H1 (cell line): ENCODE measurements around the gene TPRG1L. TPM values are rescaled to one million over a fixed set of nuclear protein-coding genes. Genes with fewer than 3 reads are reported as not detected.

Experiments
- CTCF ChIA-PET: fragments of 300-600 bp; sonication (Branson Sonifier 250); formaldehyde crosslinking; loops from one replicate; lab custom pipeline; 2021; ENCODE audit not compliant: partially characterized antibody; lab: Charles Lee
- POLR2A ChIA-PET: fragments of 300-600 bp; sonication (Branson Sonifier 250); formaldehyde crosslinking; loops from one replicate; lab custom pipeline; 2021; ENCODE audit warnings: inconsistent platforms; ENCODE audit not compliant: partially characterized antibody; lab: Charles Lee
- DNase-seq, 2 experiments: peaks; one replicate each; pipeline versions ENCODE4 v3.0.0 to v3.0.0-alpha.2; 2010 to 2022; ENCODE audit warnings: low spot score in 2 of 2, low read depth in 1 of 2, mixed read lengths in 1 of 2
- FAIRE-seq: peaks from 2 replicates; lab custom pipeline; 2011; peaks lifted over from hg19 to GRCh38; lab: Jason Lieb, UNC
- H2AFZ ChIP-seq: 2 replicates; pipeline ENCODE4 v1.8.1; 2012; ENCODE audit warnings: low read length, inconsistent platforms
- H2AK5ac ChIP-seq: 2 replicates; pipeline ENCODE4 v1.6.1; 2013; ENCODE audit warnings: low read depth, low read length
- H2BK120ac ChIP-seq: replicated peaks from 2 replicates; pipeline ENCODE3; 2013; ENCODE audit warnings: low read depth, low read length, inconsistent platforms
- H2BK12ac ChIP-seq: 2 replicates; pipeline ENCODE4 v1.6.1; 2013; ENCODE audit warnings: low read depth, low read length
- H2BK15ac ChIP-seq: 2 replicates; pipeline ENCODE4 v1.6.1; 2013; ENCODE audit warnings: low read length
- H2BK20ac ChIP-seq: 2 replicates; pipeline ENCODE4 v1.6.1; 2013; ENCODE audit warnings: low read length
- H2BK5ac ChIP-seq: 2 replicates; pipeline ENCODE4 v1.6.1; 2013; ENCODE audit warnings: low read depth, low read length
- H3K14ac ChIP-seq: 2 replicates; pipeline ENCODE4 v1.6.1; 2013; ENCODE audit warnings: inconsistent platforms; ENCODE audit not compliant: insufficient read length
- H3K18ac ChIP-seq: 2 replicates; pipeline ENCODE4 v1.6.1; 2013; ENCODE audit warnings: low read length; ENCODE audit errors: extremely low read depth
- H3K23ac ChIP-seq: 2 replicates; pipeline ENCODE4 v1.6.1; 2013; ENCODE audit warnings: inconsistent platforms; ENCODE audit not compliant: insufficient read length
- H3K23me2 ChIP-seq: 2 replicates; pipeline ENCODE4 v1.6.1; 2013; ENCODE audit warnings: low read depth, low read length
- H3K27ac ChIP-seq: 2 replicates; pipeline ENCODE4 v1.6.1; 2011; ENCODE audit warnings: low read depth, low read length, inconsistent platforms
- H3K27me3 ChIP-seq, 4 experiments: replicated peaks in 1 of 4; 1 replicate in 1 of 4; 2 replicates in 3 of 4; pipeline versions ENCODE4 v1.6.1 to v1.8.1; 2011 to 2013; ENCODE audit warnings: low read length in 3 of 4, mild to moderate bottlenecking in 3 of 4, inconsistent platforms in 2 of 4, mixed read lengths in 2 of 4, moderate library complexity in 1 of 4; ENCODE audit not compliant: control insufficient read depth in 3 of 4, insufficient read depth in 3 of 4; ENCODE audit errors: extremely low read depth in 1 of 4
- H3K36me3 ChIP-seq, 4 experiments: 2 replicates each; pipeline versions ENCODE4 v1.6.1 to v1.8.1; 2011 to 2013; ENCODE audit warnings: mild to moderate bottlenecking in 4 of 4, low read length in 3 of 4, moderate library complexity in 2 of 4, control low read depth in 1 of 4, inconsistent platforms in 1 of 4; ENCODE audit not compliant: insufficient read depth in 4 of 4, control insufficient read depth in 2 of 4
- H3K4ac ChIP-seq: replicated peaks from 2 replicates; pipeline ENCODE3; 2013; ENCODE audit warnings: low read length, low read depth, mixed read lengths, inconsistent platforms; ENCODE audit not compliant: insufficient read length
- H3K4me1 ChIP-seq, 4 experiments: replicated peaks in 1 of 4; 1 replicate in 1 of 4; 2 replicates in 3 of 4; pipeline versions ENCODE4 v1.6.1 to v1.8.1; 2011 to 2013; ENCODE audit warnings: low read length in 3 of 4, inconsistent platforms in 2 of 4, mixed read lengths in 1 of 4; ENCODE audit not compliant: insufficient read depth in 4 of 4, control insufficient read depth in 3 of 4
- H3K4me2 ChIP-seq, 2 experiments: 2 replicates each; pipeline versions ENCODE4 v1.6.1 to v1.8.1; 2011 to 2013; ENCODE audit warnings: low read depth in 2 of 2, low read length in 2 of 2, control low read depth in 1 of 2, inconsistent platforms in 1 of 2, mild to moderate bottlenecking in 1 of 2; ENCODE audit not compliant: insufficient read depth in 1 of 2
- H3K4me3 ChIP-seq, 4 experiments: fragments of 200-600, 300-600 bp in 1 of 4; sonication (generic), shearing (Covaris generic), sonication (Bioruptor Twin) in 1 of 4; 2 replicates each; pipeline versions ENCODE4 v1.5.1 to v1.8.1; 2011 to 2016; ENCODE audit warnings: low read length in 4 of 4, low read depth in 3 of 4, control low read depth in 2 of 4, inconsistent platforms in 2 of 4, mild to moderate bottlenecking in 2 of 4, mixed read lengths in 1 of 4, moderate library complexity in 1 of 4; ENCODE audit not compliant: insufficient read depth in 2 of 4; ENCODE audit errors: extremely low read depth in 1 of 4
- H3K56ac ChIP-seq: replicated peaks from 2 replicates; pipeline ENCODE3; 2013; ENCODE audit warnings: low read depth, mild to moderate bottlenecking, mixed read lengths, low read length, inconsistent platforms; ENCODE audit not compliant: insufficient read length
- H3K79me1 ChIP-seq: 2 replicates; pipeline ENCODE4 v1.6.1; 2013; ENCODE audit warnings: low read depth, low read length, control low read depth
- H3K79me2 ChIP-seq, 2 experiments: 2 replicates each; pipeline versions ENCODE4 v1.6.1 to v1.8.1; 2012 to 2013; ENCODE audit warnings: low read length in 2 of 2, mild to moderate bottlenecking in 2 of 2, inconsistent platforms in 1 of 2; ENCODE audit not compliant: insufficient read depth in 2 of 2, control insufficient read depth in 1 of 2
- H3K9ac ChIP-seq, 4 experiments: replicated peaks in 1 of 4; 1 replicate in 1 of 4; 2 replicates in 3 of 4; pipeline versions ENCODE4 v1.6.1 to v1.8.1; 2011 to 2013; ENCODE audit warnings: low read depth in 3 of 4, low read length in 3 of 4, control low read depth in 2 of 4, mild to moderate bottlenecking in 2 of 4, moderate library complexity in 2 of 4, inconsistent platforms in 1 of 4; ENCODE audit errors: extremely low read depth in 1 of 4
- H3K9me3 ChIP-seq, 2 experiments: 2 replicates each; pipeline versions ENCODE4 v1.6.1 to v1.8.1; 2012 to 2013; ENCODE audit warnings: mild to moderate bottlenecking in 2 of 2, moderate library complexity in 2 of 2, control low read depth in 1 of 2, inconsistent platforms in 1 of 2, low read depth in 1 of 2, low read length in 1 of 2, mixed read lengths in 1 of 2; ENCODE audit not compliant: insufficient read depth in 2 of 2
- H4K20me1 ChIP-seq, 2 experiments: replicated peaks in 1 of 2; 2 replicates each; pipeline versions ENCODE3 to v1.8.1; 2011 to 2013; ENCODE audit warnings: inconsistent platforms in 2 of 2, low read length in 2 of 2, mild to moderate bottlenecking in 1 of 2; ENCODE audit not compliant: insufficient read depth in 2 of 2, control insufficient read depth in 1 of 2
- H4K5ac ChIP-seq: 2 replicates; pipeline ENCODE4 v1.6.1; 2013; ENCODE audit warnings: low read length, low read depth, mixed read lengths, inconsistent platforms; ENCODE audit not compliant: insufficient read length
- H4K8ac ChIP-seq: 2 replicates; pipeline ENCODE4 v1.8.0; 2013; ENCODE audit warnings: mild to moderate bottlenecking, moderate library complexity, low read length, inconsistent platforms; ENCODE audit not compliant: insufficient read depth; ENCODE audit errors: extremely low read depth
- H4K91ac ChIP-seq: replicated peaks from 2 replicates; pipeline ENCODE3; 2013; ENCODE audit warnings: low read length, mixed read lengths, inconsistent platforms; ENCODE audit not compliant: insufficient read length
- ATF2 ChIP-seq: IDR thresholded peaks from 2 replicates; pipeline ENCODE4 v1.6.1; 2012; ENCODE audit warnings: low read length, inconsistent platforms
- ATF3 ChIP-seq: IDR thresholded peaks from 2 replicates; pipeline ENCODE4 v1.6.1; 2011; ENCODE audit warnings: low read depth, mild to moderate bottlenecking, low read length; ENCODE audit not compliant: insufficient read depth
- BCL11A ChIP-seq, 2 experiments: IDR thresholded peaks; one replicate each; pipeline ENCODE4 v1.6.1; 2011; ENCODE audit warnings: low read depth in 2 of 2, low read length in 2 of 2, mild to moderate bottlenecking in 2 of 2
- CREB1 ChIP-seq: IDR thresholded peaks from 2 replicates; pipeline ENCODE4 v1.6.1; 2012; ENCODE audit warnings: inconsistent platforms
- GTF2F1 ChIP-seq: IDR thresholded peaks from 2 replicates; pipeline ENCODE4 v1.6.1; 2012; ENCODE audit warnings: low read depth, low read length, improper control_type of control experiment, borderline replicate concordance
- MAFK ChIP-seq: IDR thresholded peaks from 2 replicates; pipeline ENCODE4 v1.6.1; 2012; ENCODE audit warnings: low read depth, mild to moderate bottlenecking, improper control_type of control experiment, low read length
- PHF8 ChIP-seq: fragments of 200-600 bp; sonication (generic); conservative IDR thresholded peaks from 2 replicates; pipeline ENCODE4 v1.7.1; 2012; ENCODE audit warnings: low read depth, mild to moderate bottlenecking, inconsistent platforms, low read length, moderate library complexity
- POLR2AphosphoS5 ChIP-seq: IDR thresholded peaks from 2 replicates; pipeline ENCODE4 v1.6.1; 2011; ENCODE audit warnings: low read depth, low read length
- ZNF274 ChIP-seq: IDR thresholded peaks from 2 replicates; pipeline ENCODE4 v1.7.0; 2012; ENCODE audit warnings: low read length, borderline replicate concordance; ENCODE audit errors: extremely low read depth
- WGBS, 2 experiments: shearing (Covaris generic) in 1 of 2; methylation state at CpG; one replicate each; pipeline versions ENCODE4 v1.1.6 to v1.1.7; 2013 to 2015; ENCODE audit warnings: low lambda C conversion rate in 2 of 2, mixed read lengths in 2 of 2, inconsistent platforms in 1 of 2, low coverage in 1 of 2, missing lambda C conversion rate in 1 of 2; ENCODE audit not compliant: insufficient replicate concordance in 2 of 2, insufficient coverage in 1 of 2, insufficient read length in 1 of 2; ENCODE audit errors: extremely low coverage in 1 of 2, missing lambda C conversion rate in 1 of 2; 5-methylcytosine and 5-hydroxymethylcytosine counted together
- polyA plus RNA-seq, 7 experiments: library from polyadenylated mRNA; depleted of rRNA in 3 of 7; stranded (reverse) in 5 of 7; unstranded in 2 of 7; fragments of >200 nt in 5 of 7; fragments of 200-250 nt in 2 of 7; gene quantifications; 1 replicate in 5 of 7; 2 replicates in 1 of 7; 4 replicates in 1 of 7; pipeline versions ENCODE4 v1.2.1 to v1.2.3, GENCODE V29; 2011 to 2013; ENCODE audit warnings: missing spikeins in 2 of 7, mixed read lengths in 2 of 7
- total RNA-seq: library from RNA; stranded (reverse); fragmentation: NEBNext Ultra II Directional; extraction: Animal tissue kit (Norgen Biotek cat#: 25700); gene quantifications from 2 replicates; pipeline ENCODE4 v1.2.1, GENCODE V29; 2021

TPRG1L gene
- total and polyA plus RNA-seq, 2 of the 8 experiments (the other 6 are each of a cell fraction or from before 2014, with no cell fraction given): 21.7 to 22.3 TPM

DNA sequence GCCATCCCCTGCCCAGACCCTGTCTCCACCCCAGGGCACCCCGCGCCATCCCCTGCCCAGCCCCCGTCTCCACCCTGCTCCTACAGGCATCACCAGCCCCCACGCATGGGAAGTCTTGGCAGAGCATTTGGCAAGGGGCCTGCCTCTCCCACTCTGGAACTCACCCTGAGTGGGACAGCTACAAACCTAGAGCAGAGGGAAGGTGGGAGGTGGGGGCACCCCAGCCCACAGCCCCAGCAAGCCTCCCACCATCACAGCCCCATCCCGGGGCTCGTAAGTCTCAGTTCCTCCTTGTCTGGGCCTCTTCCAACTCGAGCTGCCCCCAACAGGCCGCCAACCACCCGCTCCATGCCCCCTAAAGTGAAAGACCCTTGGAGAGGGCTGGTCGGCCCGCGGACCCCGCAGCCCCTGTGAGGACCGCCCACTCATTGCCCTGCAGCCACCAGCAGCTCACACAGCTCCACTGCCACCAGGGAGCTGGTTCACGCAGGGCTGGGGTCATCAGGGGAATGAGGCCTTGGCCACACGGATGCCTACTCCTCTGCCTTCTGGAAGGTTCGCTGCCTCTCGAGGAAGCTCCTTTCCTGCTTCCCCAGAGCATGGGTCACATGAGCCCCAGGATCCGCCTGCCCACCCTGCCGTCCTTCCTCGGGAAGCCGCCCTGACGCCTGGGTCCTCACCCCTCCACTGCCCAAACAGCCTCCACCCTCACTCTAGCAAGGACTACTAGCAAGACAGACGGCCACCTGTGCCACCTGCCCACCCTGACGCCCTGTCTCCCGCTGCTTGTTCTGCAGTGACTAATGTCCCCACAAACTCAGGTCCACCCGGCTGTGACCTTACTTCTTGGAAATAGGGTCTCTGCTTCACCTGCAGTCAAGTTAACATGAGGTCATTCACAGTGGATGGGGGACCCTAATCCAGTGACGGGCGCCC is 27.9 kb upstream of the TPRG1L start:
- DNase-seq: no peak
- ChIA-PET POLR2A (interaction anchor here (1.2 to 2.0 kb wide), 2 partner anchors 11 to 13 kb away, joined by 4 to 8 read pairs; no protein-coding TSS in a partner anchor), CTCF (interaction anchor here (0.7 to 4.8 kb wide), 7 partner anchors 8 to 132 kb away, joined by 3 to 35 read pairs (median 5); no protein-coding TSS in a partner anchor)
- TF ChIP-seq GTF2F1 (no peak), ATF3 (no peak), PHF8 (no peak), ATF2 (no peak), ZNF274 (no peak), CREB1 (no peak), BCL11A (IDR thresholded peaks at IDR 0.05; ENCODE audit: low read depth in 2 of 2, low read length in 2 of 2) (no peak), POLR2AphosphoS5 (no peak), MAFK (no peak)

More for the DNA sequence above, 27.9 kb upstream of the TPRG1L start:
- H3K9ac ChIP-seq: no peak overlapping the region
- H4K8ac ChIP-seq: no peak overlapping the region; the same call in 1 of the 2 replicates
- 0 out of 2 replicates have a peak, but pooled peaks cover 2% of the 10 kb centered on the region for H3K79me1 ChIP-seq
- no peak overlapping the region for H3K18ac ChIP-seq
- H3K79me2 ChIP-seq: no peaks in the 10 kb centered on the region
- H4K91ac ChIP-seq: peak overlapping the region; percentile 62
- 86% methylated on average over 21 of the region's 29 CpGs; no CpG with 5 or more reads in 1 of the 2 experiments for whole genome bisulfite sequencing, 2 experiments
- no peak for FAIRE-seq
- no peak overlapping the region; the same call in 1 of the 2 replicates for H2AK5ac ChIP-seq
- H3K4me3 ChIP-seq: no peak overlapping the region
- 0 out of 2 replicates have a peak overlapping the region, but pooled peaks have one; percentile 12 for H2BK15ac ChIP-seq
- no peaks in the 10 kb centered on the region for H3K23me2 ChIP-seq
- H3K27me3 ChIP-seq: no peaks in the 10 kb centered on the region
- H2BK20ac ChIP-seq: no peak overlapping the region
- H3K4me2 ChIP-seq: no peak overlapping the region
- H4K20me1 ChIP-seq: no peaks in the 10 kb centered on the region
- H3K23ac ChIP-seq: no peak overlapping the region
- no peak overlapping the region for H3K14ac ChIP-seq
- no peak overlapping the region for H2BK120ac ChIP-seq
- no peak overlapping the region for H2BK5ac ChIP-seq
- no peaks in the 10 kb centered on the region for H3K9me3 ChIP-seq
- H3K27ac ChIP-seq: no peak overlapping the region
- 0 out of 2 replicates have a peak overlapping the region, but pooled peaks have one; percentile 12 for H2BK12ac ChIP-seq
- H3K4ac ChIP-seq: peak overlapping the region; percentile 61
- H3K36me3 ChIP-seq: no peaks in the 10 kb centered on the region
- no peak overlapping the region for H2AFZ ChIP-seq
- H3K4me1 ChIP-seq: peaks cover 0 to 31% (median 22%) of the 10 kb centered on the region in 4 experiments; a peak in 6 of 7 replicates
- H3K56ac ChIP-seq: no peak overlapping the region
- H4K5ac ChIP-seq: peak overlapping the region; percentile 18
